Natural killer cell (primary cell): ENCODE results near the gene COL5A2. TPM values are rescaled to one million over a fixed set of nuclear protein-coding genes. Genes with fewer than 3 reads are reported as not detected.

Experiments
- ATAC-seq, 3 donors: fragments of 150-1000 bp in 2 of 3; fragments of 200-7000 bp in 1 of 3; cut with Tn5 transposase; 1 replicate in 1 of 3; 2 replicates in 2 of 3; pipeline ENCODE4 v1.10.0; 2021; ENCODE audit warnings: mild to moderate bottlenecking in 2 of 3, moderate library complexity in 2 of 3
- DNase-seq, 2 donors: peaks; one replicate each; pipeline versions ENCODE4 v3.0.0 to v3.0.0-alpha.2; 2013 to 2021; ENCODE audit warnings: mixed read lengths in 1 of 2
- H3K27ac ChIP-seq: one replicate; pipeline ENCODE4 v1.5.1; 2013; ENCODE audit warnings: mild to moderate bottlenecking, low read length
- H3K27me3 ChIP-seq: one replicate; pipeline ENCODE4 v1.6.1; 2013; ENCODE audit warnings: low read length; ENCODE audit not compliant: control insufficient read depth, insufficient read depth
- H3K36me3 ChIP-seq: one replicate; pipeline ENCODE4 v1.6.1; 2013; ENCODE audit warnings: low read length; ENCODE audit not compliant: control insufficient read depth, insufficient read depth
- H3K4me1 ChIP-seq: one replicate; pipeline ENCODE4 v1.6.1; 2013; ENCODE audit warnings: low read length; ENCODE audit not compliant: control insufficient read depth, insufficient read depth
- H3K4me3 ChIP-seq: one replicate; pipeline ENCODE4 v1.5.1; 2013; ENCODE audit warnings: low read length
- H3K9me3 ChIP-seq: one replicate; pipeline ENCODE4 v1.6.1; 2013; ENCODE audit warnings: low read length; ENCODE audit not compliant: control insufficient read depth, insufficient read depth
- H3K27ac Mint-ChIP-seq, 2 donors: one replicate each; pipeline ENCODE4 v1.8.0; 2022; ENCODE audit warnings: mild to moderate bottlenecking in 2 of 2, mixed read lengths in 2 of 2, moderate library complexity in 1 of 2
- H3K27me3 Mint-ChIP-seq, 2 donors: one replicate each; pipeline ENCODE4 v1.8.0; 2022; ENCODE audit warnings: low read depth in 2 of 2, mixed read lengths in 2 of 2
- H3K36me3 Mint-ChIP-seq: one replicate; pipeline ENCODE4 v1.8.0; 2022; ENCODE audit warnings: mixed read lengths
- H3K4me1 Mint-ChIP-seq, 2 donors: one replicate each; pipeline ENCODE4 v1.8.0; 2022; ENCODE audit warnings: mixed read lengths in 2 of 2
- H3K4me3 Mint-ChIP-seq: one replicate; pipeline ENCODE4 v1.8.0; 2022; ENCODE audit warnings: mild to moderate bottlenecking, moderate library complexity, mixed read lengths
- H3K9me3 Mint-ChIP-seq, 2 donors: one replicate each; pipeline ENCODE4 v1.8.0; 2022; ENCODE audit warnings: mixed read lengths in 2 of 2
- CTCF ChIP-seq: fragments of 200-600 bp; IDR thresholded peaks from one replicate; pipeline ENCODE4 v1.8.0; 2022; ENCODE audit warnings: antibody characterized with exemption
- WGBS: methylation state at CpG from one replicate; pipeline ENCODE4 v1.1.7; 2013; ENCODE audit warnings: missing lambda C conversion rate; ENCODE audit not compliant: insufficient coverage; 5-methylcytosine and 5-hydroxymethylcytosine counted together
- intact Hi-C: fragments of 100-400 bp; cut with micrococcal nuclease; formaldehyde crosslinking; loops from one replicate; pipeline ENCODE4 v1.14.2; 2022
- total RNA-seq, 4 donors: library from RNA; stranded (reverse); fragments of 120-200 nt in 1 of 4; gene quantifications; one replicate each; pipeline versions ENCODE4 v1.2.3 to v1.2.4, GENCODE V29; 2013 to 2022

The COL5A2 gene
- total RNA-seq, 3 donors from 2014 or later (not counting 1 experiment from before 2014, with no cell fraction given): 0.38 to 0.68 (median 0.63) TPM

DNA sequence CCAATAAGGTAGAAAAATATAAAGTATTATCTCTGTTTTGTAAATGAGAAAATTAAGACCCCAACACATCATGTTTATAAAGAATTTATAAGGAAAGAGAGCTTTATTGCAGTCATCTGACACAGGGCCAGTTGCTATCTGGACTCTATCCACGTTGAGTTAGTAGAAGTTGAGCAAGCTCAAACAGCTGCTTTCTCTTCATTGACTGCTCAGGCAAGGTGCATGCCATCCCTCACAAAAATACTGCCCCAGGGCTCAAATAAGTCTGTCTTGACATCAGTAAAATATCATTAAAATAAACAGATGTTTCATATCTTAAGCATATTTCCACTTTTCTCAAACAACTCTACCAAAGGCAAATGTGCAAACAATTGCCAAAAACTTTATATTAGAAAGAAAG, 14.8 kb downstream of the COL5A2 start:
- H3K4me3 ChIP-seq: no peak overlapping the region
- Mint-ChIP-seq H3K27ac (no peak overlapping the region), H3K36me3 (no peaks in the 10 kb centered on the region), H3K9me3 (no peaks in the 10 kb centered on the region), H3K4me1 (no peaks in the 10 kb centered on the region), H3K4me3 (no peak overlapping the region), H3K27me3 (no peaks in the 10 kb centered on the region)
- ATAC-seq (no peak), DNase-seq (no peak)
- H3K27me3 ChIP-seq: no peaks in the 10 kb centered on the region
- no peak for TF ChIP-seq CTCF
- H3K9me3 ChIP-seq: no peaks in the 10 kb centered on the region
- H3K27ac ChIP-seq: no peak overlapping the region
- intact Hi-C loops: no loop called here
- H3K4me1 ChIP-seq: no peaks in the 10 kb centered on the region
- H3K36me3 ChIP-seq: no peaks in the 10 kb centered on the region
- WGBS: 73% methylated on average over 1 of the region's 1 CpG

GRCh38 chr2:189163889-189164288, 15.7 kb downstream of the COL5A2 start:
- 82% methylated on average over 3 of the region's 3 CpGs for WGBS
- Mint-ChIP-seq H3K27me3 (no peaks in the 10 kb centered on the region), H3K36me3 (no peaks in the 10 kb centered on the region), H3K4me3 (no peak overlapping the region), H3K4me1 (no peaks in the 10 kb centered on the region), H3K27ac (no peak overlapping the region), H3K9me3 (no peaks in the 10 kb centered on the region)
- no peak for DNase-seq
- ATAC-seq: no peak
- Histone ChIP-seq H3K4me3 (no peak overlapping the region), H3K36me3 (no peaks in the 10 kb centered on the region), H3K27ac (no peak overlapping the region), H3K27me3 (no peaks in the 10 kb centered on the region), H3K4me1 (no peaks in the 10 kb centered on the region), H3K9me3 (no peaks in the 10 kb centered on the region)
- TF ChIP-seq CTCF: no peak
- intact Hi-C loops: no loop called here

DNA sequence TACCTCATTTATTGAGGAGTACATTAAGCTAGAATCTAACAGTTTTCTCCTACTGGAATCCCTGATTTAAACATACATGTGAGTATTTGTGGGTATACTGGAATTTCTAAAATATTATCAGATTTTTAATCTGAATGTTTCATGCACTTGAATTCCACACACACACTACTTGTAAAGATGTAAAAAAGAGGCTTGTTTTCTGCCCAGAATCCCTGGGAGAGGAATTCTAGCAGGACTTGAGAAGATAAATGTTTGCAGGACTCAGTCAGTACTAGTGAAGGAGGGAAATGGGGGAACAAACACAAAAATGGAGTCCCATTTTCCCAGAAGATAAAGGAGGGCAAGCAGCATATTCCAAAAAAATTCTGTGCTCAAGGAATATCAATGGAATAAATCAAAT, 17.0 kb downstream of the COL5A2 start:
- Mint-ChIP-seq H3K4me1 (no peaks in the 10 kb centered on the region), H3K27ac (no peak overlapping the region), H3K27me3 (no peaks in the 10 kb centered on the region), H3K9me3 (peaks cover 0 to 3% of the 10 kb centered on the region in 2 donors), H3K36me3 (no peaks in the 10 kb centered on the region), H3K4me3 (no peak overlapping the region)
- no peaks in the 10 kb centered on the region for H3K9me3 ChIP-seq
- TF ChIP-seq CTCF: no peak
- no peak for ATAC-seq
- no peaks in the 10 kb centered on the region for H3K36me3 ChIP-seq
- no peak for DNase-seq
- intact Hi-C loops: no loop called here
- no peak overlapping the region for H3K4me3 ChIP-seq
- H3K4me1 ChIP-seq: no peaks in the 10 kb centered on the region
- no peaks in the 10 kb centered on the region for H3K27me3 ChIP-seq
- no peak overlapping the region for H3K27ac ChIP-seq

DNA sequence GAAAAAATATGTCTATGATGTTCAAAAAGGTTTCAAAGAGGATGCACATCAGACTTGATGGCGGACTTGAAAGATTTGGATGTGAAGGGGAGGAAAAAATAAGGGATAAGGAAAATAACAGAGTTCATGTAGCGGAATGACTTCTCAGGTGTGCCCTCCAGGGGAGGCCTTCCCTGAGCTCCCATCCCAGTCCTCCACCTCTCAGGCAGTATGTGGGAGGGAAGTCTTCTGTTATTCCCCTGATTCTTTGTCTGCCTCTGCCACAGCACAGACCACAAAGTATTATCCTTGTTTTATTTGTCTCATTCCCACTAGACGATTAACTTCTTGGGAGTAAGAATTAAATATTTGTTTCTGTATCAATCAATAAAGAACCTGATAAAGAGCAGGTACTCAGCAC, 17.7 kb downstream of the COL5A2 start:
- Histone ChIP-seq H3K36me3 (no peaks in the 10 kb centered on the region), H3K27me3 (no peaks in the 10 kb centered on the region), H3K27ac (no peak overlapping the region), H3K9me3 (no peaks in the 10 kb centered on the region), H3K4me1 (no peaks in the 10 kb centered on the region), H3K4me3 (no peak overlapping the region)
- no peak overlapping the region for H3K27ac Mint-ChIP-seq
- intact Hi-C loops: no loop called here
- TF ChIP-seq CTCF: no peak
- H3K9me3 Mint-ChIP-seq: peaks cover 0 to 3% of the 10 kb centered on the region in 2 donors
- WGBS: 88% methylated on average over 2 of the region's 3 CpGs
- ATAC-seq (no peak), DNase-seq (no peak)
- H3K4me1 Mint-ChIP-seq: no peaks in the 10 kb centered on the region
- H3K27me3 Mint-ChIP-seq: no peaks in the 10 kb centered on the region
- H3K36me3 Mint-ChIP-seq: no peaks in the 10 kb centered on the region
- no peak overlapping the region for H3K4me3 Mint-ChIP-seq
